ENCODE data around the gene USH2A.
A peak's percentile ranks its signal among the peaks of the same experiment; 100 is the strongest.

USH2A gene

DNA sequence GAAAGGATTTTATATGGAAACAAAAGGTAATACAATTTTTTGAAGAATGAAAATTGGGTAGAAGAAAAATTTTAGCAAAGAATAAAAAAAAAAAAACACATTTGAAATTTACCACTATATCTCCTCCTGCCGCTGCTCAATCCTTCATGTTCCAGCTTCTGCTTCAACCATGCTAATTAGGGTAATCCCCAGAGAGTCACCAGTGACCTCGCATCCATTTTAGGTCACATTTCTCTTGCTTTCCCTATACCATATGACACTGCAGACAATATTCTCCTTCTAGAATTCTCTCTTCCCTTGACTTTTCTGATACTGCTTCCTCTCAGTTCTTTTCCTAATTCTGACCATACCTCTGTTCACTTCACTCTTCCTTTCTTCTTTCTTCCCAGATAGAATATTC, 237.1 kb downstream of the USH2A start:
- no peak for DNase-seq (ENCODE audit: extremely low spot score)
- ChIA-PET CTCF (interaction anchor here (1.3 kb wide), 1 partner anchor 36 kb away, joined by 5 read pairs; no protein-coding TSS in a partner anchor), POLR2A (no interaction called here)
- TF ChIP-seq SUZ12 (IDR thresholded peaks at IDR 0.05), result no peak
- no peak for TF ChIP-seq ZNF384 (IDR thresholded peaks at IDR 0.05)
- TF ChIP-seq FOXK2 (IDR thresholded peaks at IDR 0.05), result no peak
- no peak for TF ChIP-seq BHLHE40 (IDR thresholded peaks at IDR 0.05; ENCODE audit: borderline replicate concordance)
- TF ChIP-seq FOXM1 (IDR thresholded peaks at IDR 0.05; ENCODE audit: borderline replicate concordance), result no peak
- TF ChIP-seq NFRKB (IDR thresholded peaks at IDR 0.05), result no peak
- no peak for TF ChIP-seq HDGF (IDR thresholded peaks at IDR 0.05; ENCODE audit: borderline replicate concordance)
- TF ChIP-seq SP1 (IDR thresholded peaks at IDR 0.05), result no peak
- TF ChIP-seq CTBP1 (IDR thresholded peaks at IDR 0.05; ENCODE audit: borderline replicate concordance), result no peak
- no peak for TF ChIP-seq ELF4 (IDR thresholded peaks at IDR 0.05)
- TF ChIP-seq TARDBP (IDR thresholded peaks at IDR 0.05), result no peak
- no peak for TF ChIP-seq L3MBTL2 (conservative IDR thresholded peaks at IDR 0.05)
- TF ChIP-seq LEF1 (IDR thresholded peaks at IDR 0.05; ENCODE audit: borderline replicate concordance), result no peak
- TF ChIP-seq, protein P1, sequence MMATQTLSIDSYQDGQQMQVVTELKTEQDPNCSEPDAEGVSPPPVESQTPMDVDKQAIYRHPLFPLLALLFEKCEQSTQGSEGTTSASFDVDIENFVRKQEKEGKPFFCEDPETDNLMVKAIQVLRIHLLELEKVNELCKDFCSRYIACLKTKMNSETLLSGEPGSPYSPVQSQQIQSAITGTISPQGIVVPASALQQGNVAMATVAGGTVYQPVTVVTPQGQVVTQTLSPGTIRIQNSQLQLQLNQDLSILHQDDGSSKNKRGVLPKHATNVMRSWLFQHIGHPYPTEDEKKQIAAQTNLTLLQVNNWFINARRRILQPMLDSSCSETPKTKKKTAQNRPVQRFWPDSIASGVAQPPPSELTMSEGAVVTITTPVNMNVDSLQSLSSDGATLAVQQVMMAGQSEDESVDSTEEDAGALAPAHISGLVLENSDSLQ (IDR thresholded peaks at IDR 0.05), result no peak
- TF ChIP-seq FOXA1 (IDR thresholded peaks at IDR 0.05), result no peak
- no peak for TF ChIP-seq ARNT (IDR thresholded peaks at IDR 0.05)

GRCh38 chr1:216184126-216184680, 239.0 kb downstream of the USH2A start:
- POLR2A ChIA-PET, result no interaction called here
- CTCF ChIA-PET, result no interaction called here
- no peak for TF ChIP-seq TARDBP (IDR thresholded peaks at IDR 0.05)
- no peak for TF ChIP-seq ARNT (IDR thresholded peaks at IDR 0.05)
- TF ChIP-seq FOXM1 (IDR thresholded peaks at IDR 0.05; ENCODE audit: borderline replicate concordance), result no peak
- TF ChIP-seq SUZ12 (IDR thresholded peaks at IDR 0.05), result no peak
- TF ChIP-seq, protein P1 (IDR thresholded peaks at IDR 0.05), result no peak
- no peak for TF ChIP-seq CTBP1 (IDR thresholded peaks at IDR 0.05; ENCODE audit: borderline replicate concordance)
- TF ChIP-seq FOXA1 (IDR thresholded peaks at IDR 0.05), result no peak
- TF ChIP-seq NFRKB (IDR thresholded peaks at IDR 0.05), result no peak
- no peak for TF ChIP-seq SP1 (IDR thresholded peaks at IDR 0.05)
- TF ChIP-seq LEF1 (IDR thresholded peaks at IDR 0.05; ENCODE audit: borderline replicate concordance), result no peak
- TF ChIP-seq ELF4 (IDR thresholded peaks at IDR 0.05), result no peak
- no peak for TF ChIP-seq FOXK2 (IDR thresholded peaks at IDR 0.05)
- no peak for TF ChIP-seq HDGF (IDR thresholded peaks at IDR 0.05; ENCODE audit: borderline replicate concordance)
- TF ChIP-seq BHLHE40 (IDR thresholded peaks at IDR 0.05; ENCODE audit: borderline replicate concordance), result no peak
- no peak for TF ChIP-seq L3MBTL2 (conservative IDR thresholded peaks at IDR 0.05)
- TF ChIP-seq ZNF384 (IDR thresholded peaks at IDR 0.05), result no peak
- DNase-seq (ENCODE audit: extremely low spot score), result no peak

GRCh38 chr1:216183454-216183853, 239.8 kb downstream of the USH2A start:
- peak; percentile 27 for DNase-seq (ENCODE audit: extremely low spot score)
- CTCF ChIA-PET, result interaction anchor here (0.6 to 0.8 kb wide), 2 partner anchors 38 to 583 kb away, joined by 3 to 5 read pairs; no protein-coding TSS in a partner anchor
- TF ChIP-seq BHLHE40 (IDR thresholded peaks at IDR 0.05; ENCODE audit: borderline replicate concordance) (no peak), LEF1 (IDR thresholded peaks at IDR 0.05; ENCODE audit: borderline replicate concordance) (peak; percentile 60; the same call in 1 of the 2 replicates), ZNF384 (IDR thresholded peaks at IDR 0.05) (peak; percentile 45; the same call in 1 of the 2 replicates), CTBP1 (IDR thresholded peaks at IDR 0.05; ENCODE audit: borderline replicate concordance) (peak; percentile 76; the same call in 1 of the 2 replicates), ARNT (IDR thresholded peaks at IDR 0.05) (no peak), SP1 (IDR thresholded peaks at IDR 0.05) (no peak), ELF4 (IDR thresholded peaks at IDR 0.05) (no peak)
- TF ChIP-seq, protein P1 (IDR thresholded peaks at IDR 0.05), result peak; percentile 95
- POLR2A ChIA-PET, result no interaction called here

GRCh38 chr1:216183007-216183406, 240.2 kb downstream of the USH2A start:
- POLR2A ChIA-PET, result no interaction called here
- TF ChIP-seq L3MBTL2 (conservative IDR thresholded peaks at IDR 0.05), result no peak
- no peak for TF ChIP-seq FOXK2 (IDR thresholded peaks at IDR 0.05)
- no peak for TF ChIP-seq SP1 (IDR thresholded peaks at IDR 0.05)
- no peak for TF ChIP-seq CTBP1 (IDR thresholded peaks at IDR 0.05; ENCODE audit: borderline replicate concordance)
- no peak for TF ChIP-seq FOXA1 (IDR thresholded peaks at IDR 0.05)
- TF ChIP-seq FOXM1 (IDR thresholded peaks at IDR 0.05; ENCODE audit: borderline replicate concordance), result no peak
- TF ChIP-seq HDGF (IDR thresholded peaks at IDR 0.05; ENCODE audit: borderline replicate concordance), result no peak
- TF ChIP-seq, protein P1 (IDR thresholded peaks at IDR 0.05), result no peak
- no peak for TF ChIP-seq ARNT (IDR thresholded peaks at IDR 0.05)
- no peak for TF ChIP-seq ZNF384 (IDR thresholded peaks at IDR 0.05)
- TF ChIP-seq LEF1 (IDR thresholded peaks at IDR 0.05; ENCODE audit: borderline replicate concordance), result no peak
- no peak for TF ChIP-seq BHLHE40 (IDR thresholded peaks at IDR 0.05; ENCODE audit: borderline replicate concordance)
- no peak for TF ChIP-seq TARDBP (IDR thresholded peaks at IDR 0.05)
- no peak for TF ChIP-seq NFRKB (IDR thresholded peaks at IDR 0.05)
- TF ChIP-seq SUZ12 (IDR thresholded peaks at IDR 0.05), result no peak
- TF ChIP-seq ELF4 (IDR thresholded peaks at IDR 0.05), result no peak
- CTCF ChIA-PET, result interaction anchor here (0.6 to 0.8 kb wide), 2 partner anchors 39 to 584 kb away, joined by 3 to 5 read pairs; no protein-coding TSS in a partner anchor
- peak; percentile 27 for DNase-seq (ENCODE audit: extremely low spot score)

- ChIA-PET CTCF (no interaction called here), POLR2A (no interaction called here)
- TF ChIP-seq TARDBP (IDR thresholded peaks at IDR 0.05) (no peak), LEF1 (IDR thresholded peaks at IDR 0.05; ENCODE audit: borderline replicate concordance) (no peak), L3MBTL2 (conservative IDR thresholded peaks at IDR 0.05) (no peak), HDGF (IDR thresholded peaks at IDR 0.05; ENCODE audit: borderline replicate concordance) (no peak), NFRKB (IDR thresholded peaks at IDR 0.05) (no peak), ZNF384 (IDR thresholded peaks at IDR 0.05) (no peak), FOXM1 (IDR thresholded peaks at IDR 0.05; ENCODE audit: borderline replicate concordance) (no peak), SP1 (IDR thresholded peaks at IDR 0.05) (no peak), CTBP1 (IDR thresholded peaks at IDR 0.05; ENCODE audit: borderline replicate concordance) (peak; percentile 72), FOXA1 (IDR thresholded peaks at IDR 0.05) (no peak), FOXK2 (IDR thresholded peaks at IDR 0.05) (no peak), ELF4 (IDR thresholded peaks at IDR 0.05) (no peak), BHLHE40 (IDR thresholded peaks at IDR 0.05; ENCODE audit: borderline replicate concordance) (no peak), SUZ12 (IDR thresholded peaks at IDR 0.05) (no peak), ARNT (IDR thresholded peaks at IDR 0.05) (0 out of 2 replicates have a peak, but pooled peaks have one; percentile 22)
- TF ChIP-seq, protein P1 (IDR thresholded peaks at IDR 0.05), result peak; percentile 89
- no peak for DNase-seq (ENCODE audit: extremely low spot score)
Observed at GRCh38 chr1:216181590-216181989, 241.7 kb downstream of the USH2A start.

Data from HEK293T (cell line).